Measurements from ENCODE around the gene NCOR1. TPM values are rescaled to one million over a fixed set of nuclear protein-coding genes. Genes with fewer than 3 reads are reported as not detected.

The NCOR1 gene
- total and polyA plus RNA-seq, 2 of the 13 experiments (the other 11 are each of a cell fraction or from before 2014, with no cell fraction given) = 57.0 to 71.7 TPM

- TF ChIP-seq PRPF4 (IDR thresholded peaks at IDR 0.05; ENCODE audit: low read depth, low read length, poor library complexity, severe bottlenecking) = no peak
- no peak for TF ChIP-seq FOXC1 (CRISPR knock-in tag; IDR thresholded peaks at IDR 0.05; ENCODE audit: borderline replicate concordance)
- no peak for TF ChIP-seq KIAA2018 (CRISPR knock-in tag; IDR thresholded peaks at IDR 0.05; ENCODE audit: borderline replicate concordance)
- no peak for TF ChIP-seq NCOA1 (CRISPR knock-in tag; IDR thresholded peaks at IDR 0.05)
- peak; percentile 14; the same call in 1 of the 2 replicates for TF ChIP-seq SAP130 (CRISPR knock-in tag; IDR thresholded peaks at IDR 0.05; ENCODE audit: low read depth)
- TF ChIP-seq TFDP1 (CRISPR knock-in tag; IDR thresholded peaks at IDR 0.05; ENCODE audit: borderline replicate concordance) = no peak
- no peak for TF ChIP-seq ZNF350 (CRISPR knock-in tag; IDR thresholded peaks at IDR 0.05; ENCODE audit: borderline replicate concordance, low read depth)
- TF ChIP-seq IRF1 (CRISPR knock-in tag; IDR thresholded peaks at IDR 0.05; ENCODE audit: low read depth) = no peak
- no peak for TF ChIP-seq SALL2 (CRISPR knock-in tag; IDR thresholded peaks at IDR 0.05)
- TF ChIP-seq ZNF362 (CRISPR knock-in tag; IDR thresholded peaks at IDR 0.05; ENCODE audit: borderline replicate concordance) = no peak
- no peak for TF ChIP-seq ZNF354B (CRISPR knock-in tag; IDR thresholded peaks at IDR 0.05)
- no peak for TF ChIP-seq NFKBIZ (CRISPR knock-in tag; IDR thresholded peaks at IDR 0.05)
- TF ChIP-seq GLI4 (CRISPR knock-in tag; IDR thresholded peaks at IDR 0.05; ENCODE audit: borderline replicate concordance) = no peak
- TF ChIP-seq PHF21A (CRISPR knock-in tag; IDR thresholded peaks at IDR 0.05) = no peak
- no peak for TF ChIP-seq HOXA5 (CRISPR knock-in tag; IDR thresholded peaks at IDR 0.05)
Observed at GRCh38 chr17:16013943-16014407, 201.4 kb downstream of the NCOR1 start (continued).
